Ovary (tissue), 3 donors: Measurements from ENCODE around the gene ZFP92.

Experiments used
- POLR2A ChIP-seq: fragments of 450-650 bp; IDR thresholded peaks from one replicate; pipeline ENCODE4 v1.6.1; 2017; ENCODE audit warnings: antibody characterized with exemption, mild to moderate bottlenecking, moderate library complexity
- TF ChIP-seq, protein P1 (sequence below), 3 donors: fragments of 450-650 bp in 2 of 3; fragments of 200-600 bp in 1 of 3; IDR thresholded peaks; one replicate each; pipeline versions ENCODE4 v1.5.1 to v1.8.0; 2016 to 2022; ENCODE audit warnings: antibody characterized with exemption in 3 of 3, mild to moderate bottlenecking in 1 of 3
- donor health status: DM: no; HTN: no; CAD: no.

GRCh38 chrX:153381684-153382532, 29.4 kb upstream of the ZFP92 start:
- TF ChIP-seq POLR2A: peak; percentile 32
- TF ChIP-seq, protein P1, sequence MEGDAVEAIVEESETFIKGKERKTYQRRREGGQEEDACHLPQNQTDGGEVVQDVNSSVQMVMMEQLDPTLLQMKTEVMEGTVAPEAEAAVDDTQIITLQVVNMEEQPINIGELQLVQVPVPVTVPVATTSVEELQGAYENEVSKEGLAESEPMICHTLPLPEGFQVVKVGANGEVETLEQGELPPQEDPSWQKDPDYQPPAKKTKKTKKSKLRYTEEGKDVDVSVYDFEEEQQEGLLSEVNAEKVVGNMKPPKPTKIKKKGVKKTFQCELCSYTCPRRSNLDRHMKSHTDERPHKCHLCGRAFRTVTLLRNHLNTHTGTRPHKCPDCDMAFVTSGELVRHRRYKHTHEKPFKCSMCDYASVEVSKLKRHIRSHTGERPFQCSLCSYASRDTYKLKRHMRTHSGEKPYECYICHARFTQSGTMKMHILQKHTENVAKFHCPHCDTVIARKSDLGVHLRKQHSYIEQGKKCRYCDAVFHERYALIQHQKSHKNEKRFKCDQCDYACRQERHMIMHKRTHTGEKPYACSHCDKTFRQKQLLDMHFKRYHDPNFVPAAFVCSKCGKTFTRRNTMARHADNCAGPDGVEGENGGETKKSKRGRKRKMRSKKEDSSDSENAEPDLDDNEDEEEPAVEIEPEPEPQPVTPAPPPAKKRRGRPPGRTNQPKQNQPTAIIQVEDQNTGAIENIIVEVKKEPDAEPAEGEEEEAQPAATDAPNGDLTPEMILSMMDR (IDR thresholded peaks at IDR 0.05): peak in 1 of 3 donors; percentile 24
